ENCODE measurements around the gene SF3B4.
"Not testable (repeated sequence)": the region's sequence is repeated elsewhere in the genome, so short reads cannot be mapped to it uniquely, and the experiment has no call there.

Gene SF3B4, protein sequence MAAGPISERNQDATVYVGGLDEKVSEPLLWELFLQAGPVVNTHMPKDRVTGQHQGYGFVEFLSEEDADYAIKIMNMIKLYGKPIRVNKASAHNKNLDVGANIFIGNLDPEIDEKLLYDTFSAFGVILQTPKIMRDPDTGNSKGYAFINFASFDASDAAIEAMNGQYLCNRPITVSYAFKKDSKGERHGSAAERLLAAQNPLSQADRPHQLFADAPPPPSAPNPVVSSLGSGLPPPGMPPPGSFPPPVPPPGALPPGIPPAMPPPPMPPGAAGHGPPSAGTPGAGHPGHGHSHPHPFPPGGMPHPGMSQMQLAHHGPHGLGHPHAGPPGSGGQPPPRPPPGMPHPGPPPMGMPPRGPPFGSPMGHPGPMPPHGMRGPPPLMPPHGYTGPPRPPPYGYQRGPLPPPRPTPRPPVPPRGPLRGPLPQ

GRCh38 chr1:149927563-149928400 is at the start of gene SF3B4:
SF3B4 (minus strand) TSS chr1:149927803; CDS start chr1:149927759, 44 bp downstream.
- no peak for FAIRE-seq

DNA sequence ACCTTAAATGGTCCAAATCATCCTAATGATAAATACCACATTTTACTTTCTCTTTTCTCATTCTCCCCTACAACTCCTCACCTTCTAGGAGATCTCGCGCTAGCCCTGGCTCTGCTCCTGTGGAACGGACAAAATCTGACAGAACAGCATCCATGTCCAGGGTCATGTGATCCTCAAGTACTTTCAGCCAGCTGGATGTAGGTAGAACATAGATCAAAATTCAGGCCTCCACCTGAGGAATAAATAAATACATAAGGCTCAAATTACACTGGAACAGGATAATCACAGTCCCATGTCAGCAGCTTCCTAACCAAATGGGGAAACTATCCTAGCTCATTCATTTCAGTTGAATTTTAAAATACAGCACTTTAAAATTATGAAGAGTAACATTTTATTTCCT is 49.7 kb upstream of the SF3B4 start:
- FAIRE-seq, result no peak

DNA sequence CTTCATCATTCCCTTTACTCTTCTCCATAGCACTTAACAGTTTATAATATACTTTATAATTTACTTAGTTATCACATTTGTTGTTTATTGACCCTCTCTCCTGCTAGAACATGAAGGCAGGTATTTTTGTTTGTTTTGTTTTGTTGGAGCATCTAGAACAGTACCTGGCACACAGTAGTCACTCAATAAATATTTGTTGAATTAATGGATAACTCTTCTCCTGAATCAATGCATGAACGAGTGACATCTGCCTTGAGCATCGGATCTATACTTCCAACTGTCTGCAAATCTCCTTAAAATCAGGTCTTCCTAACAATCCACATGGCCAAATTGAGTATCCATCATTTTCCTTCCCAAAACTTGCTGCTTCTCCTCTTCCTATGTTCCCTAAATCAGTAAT is 44.9 kb upstream of the SF3B4 start:
- FAIRE-seq, result no peak

DNA sequence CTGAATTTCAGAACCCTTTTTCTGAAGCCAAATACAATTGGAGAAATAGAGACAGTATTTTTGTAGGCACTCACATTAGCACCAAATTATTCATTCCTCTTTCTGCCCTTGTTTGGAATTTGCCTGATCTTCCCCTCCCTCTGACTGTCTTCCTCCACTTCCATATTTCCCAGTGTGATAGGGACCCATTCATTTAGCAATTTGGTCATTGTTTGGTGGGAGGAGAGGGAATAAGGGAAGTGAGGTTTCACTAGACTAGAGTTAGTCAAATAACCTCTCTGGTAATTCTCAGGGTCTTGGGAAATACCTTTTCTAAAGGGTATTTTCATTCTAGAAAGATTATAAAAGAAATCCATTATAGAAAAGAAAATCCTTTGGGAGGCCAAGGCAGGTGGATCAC is 40.0 kb upstream of the SF3B4 start:
- no peak for FAIRE-seq

GRCh38 chr1:149967041-149967440 is 39.4 kb upstream of the SF3B4 start:
- no peak for FAIRE-seq

DNA sequence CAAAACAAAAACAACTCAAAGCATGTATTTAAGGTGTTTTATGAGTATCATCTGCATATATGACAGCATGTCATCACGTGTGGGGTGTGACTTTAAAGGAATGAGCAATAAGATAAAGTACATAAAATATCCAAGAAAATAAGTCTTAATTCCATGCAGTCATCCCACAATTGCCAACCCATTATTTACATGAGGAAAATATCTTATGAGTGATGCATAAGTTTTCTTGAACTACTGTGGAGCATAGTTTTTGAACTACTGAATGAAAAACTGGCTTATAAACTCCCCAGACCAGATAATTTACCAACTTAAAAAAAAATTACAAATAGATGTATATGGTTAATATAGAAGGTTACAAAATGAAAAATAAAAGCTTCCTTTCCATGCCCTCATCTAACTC is 38.8 kb upstream of the SF3B4 start:
- FAIRE-seq, result no peak

GRCh38 chr1:149965440-149965839 is 37.8 kb upstream of the SF3B4 start:
- no peak for FAIRE-seq

- no peak for FAIRE-seq
These were observed 35.8 kb upstream of the SF3B4 start for GRCh38 chr1:149963358-149963757.

DNA sequence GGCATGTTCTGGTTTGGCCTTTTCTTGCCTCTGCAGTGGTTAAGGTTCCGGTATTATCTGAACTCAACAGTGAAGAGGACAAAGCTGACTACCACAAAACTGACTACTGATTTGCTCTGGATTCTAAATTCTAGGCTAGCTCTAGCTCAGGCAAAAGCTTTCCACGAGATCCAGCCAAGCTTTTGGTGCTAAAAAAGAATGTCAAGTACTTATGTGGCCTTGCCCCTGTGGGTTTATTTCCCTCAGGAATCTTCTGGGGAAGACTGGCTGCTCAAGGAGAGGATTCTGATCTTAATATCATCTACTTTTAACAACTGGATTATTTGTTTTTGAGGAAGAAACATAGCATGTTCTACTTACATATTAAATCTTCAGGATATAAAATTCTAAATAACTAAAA is 35.1 kb upstream of the SF3B4 start:
- no peak for FAIRE-seq

DNA sequence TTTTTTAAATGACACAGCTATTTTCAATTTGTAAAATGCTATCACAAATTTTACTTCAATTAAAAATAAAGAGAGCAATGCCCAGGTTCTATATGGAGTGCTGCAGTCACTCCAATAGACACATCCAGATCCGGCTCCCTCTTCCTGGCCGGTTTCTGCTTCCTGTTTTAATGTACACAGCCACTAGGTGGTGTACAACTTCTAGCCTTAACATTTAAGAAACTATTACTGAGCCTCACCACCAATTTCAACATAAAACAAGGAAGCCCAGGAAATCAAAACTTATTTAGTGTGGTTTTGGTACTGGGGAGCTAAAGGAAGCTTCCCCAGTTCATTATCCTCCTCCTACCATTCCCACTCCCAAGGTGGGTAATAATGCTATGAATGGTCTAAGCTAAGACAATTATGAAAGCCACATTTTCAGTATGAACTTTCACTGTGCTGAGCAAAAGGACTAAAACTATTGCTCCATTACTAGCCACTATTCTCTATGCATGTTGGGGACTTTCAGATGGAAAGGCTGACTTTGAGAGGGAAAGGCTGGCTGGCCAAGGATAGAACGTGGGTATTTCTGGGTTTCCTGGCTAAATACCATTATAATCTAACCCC is 34.5 kb upstream of the SF3B4 start:
- no peak for FAIRE-seq

GRCh38 chr1:149957548-149957947 is 29.9 kb upstream of the SF3B4 start:
- not testable (repeated sequence) for FAIRE-seq

- FAIRE-seq, result no peak
These were observed 22.3 kb upstream of the SF3B4 start for GRCh38 chr1:149949911-149950310.

GRCh38 chr1:149945206-149945605 is 17.6 kb upstream of the SF3B4 start:
- no peak for FAIRE-seq

- no peak for FAIRE-seq
These were observed 15.3 kb upstream of the SF3B4 start for GRCh38 chr1:149942885-149943284.

DNA sequence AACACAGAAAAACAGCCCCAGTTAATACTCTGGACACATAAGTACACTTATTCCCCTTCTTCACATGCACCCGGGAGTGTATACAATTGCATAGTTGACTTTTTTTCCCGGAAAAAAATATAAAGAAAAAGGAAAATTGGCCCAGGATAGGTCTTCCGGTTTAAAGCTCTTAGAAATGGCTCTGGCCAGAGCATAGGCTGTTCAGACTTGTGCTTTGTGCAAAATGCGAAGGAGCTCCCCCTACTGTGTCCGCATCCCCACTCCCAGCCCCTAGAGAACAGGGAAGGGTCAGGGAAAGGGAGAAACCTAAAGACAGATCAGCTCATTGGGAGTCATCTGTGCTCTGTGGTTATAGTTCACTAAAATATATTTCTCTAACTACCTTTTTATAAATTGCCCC is 14.6 kb upstream of the SF3B4 start:
- FAIRE-seq, result no peak

DNA sequence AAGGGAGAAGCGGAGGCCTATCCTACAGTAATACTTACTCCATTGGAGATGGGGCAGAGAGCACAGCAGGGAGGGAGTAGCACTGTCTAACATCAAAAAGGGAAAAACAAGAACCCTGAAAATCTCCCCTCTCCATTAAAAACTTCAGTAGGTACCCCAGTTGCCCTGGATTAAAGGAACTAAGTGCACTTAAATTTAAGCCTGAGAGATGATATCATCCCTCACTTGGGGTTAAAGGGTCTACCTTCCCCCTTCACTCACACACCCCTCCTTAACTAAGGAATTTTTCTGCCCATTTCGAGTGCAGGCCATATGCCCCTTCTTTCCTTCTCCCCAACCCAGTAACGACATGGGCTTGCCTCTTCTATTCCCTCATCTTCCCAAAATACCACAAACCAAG is 12.8 kb upstream of the SF3B4 start:
- no peak for FAIRE-seq

DNA sequence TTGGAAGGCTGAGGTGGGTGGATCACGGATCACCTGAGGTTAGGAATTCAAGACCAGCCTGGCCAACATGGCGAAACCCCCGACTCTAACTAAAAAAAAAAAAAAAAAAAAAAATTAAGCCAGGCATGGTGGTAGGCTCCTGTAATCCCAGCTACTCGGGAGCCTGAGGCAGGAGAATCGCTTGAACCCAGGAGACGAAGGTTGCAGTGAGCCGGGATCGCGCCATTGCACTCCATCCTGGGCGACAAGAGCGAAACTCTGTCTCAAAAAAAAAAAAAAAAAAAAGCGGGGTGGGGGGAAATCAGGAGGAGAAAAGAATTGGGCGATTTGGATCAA is 11.0 kb upstream of the SF3B4 start:
- FAIRE-seq, result not testable (repeated sequence)

DNA sequence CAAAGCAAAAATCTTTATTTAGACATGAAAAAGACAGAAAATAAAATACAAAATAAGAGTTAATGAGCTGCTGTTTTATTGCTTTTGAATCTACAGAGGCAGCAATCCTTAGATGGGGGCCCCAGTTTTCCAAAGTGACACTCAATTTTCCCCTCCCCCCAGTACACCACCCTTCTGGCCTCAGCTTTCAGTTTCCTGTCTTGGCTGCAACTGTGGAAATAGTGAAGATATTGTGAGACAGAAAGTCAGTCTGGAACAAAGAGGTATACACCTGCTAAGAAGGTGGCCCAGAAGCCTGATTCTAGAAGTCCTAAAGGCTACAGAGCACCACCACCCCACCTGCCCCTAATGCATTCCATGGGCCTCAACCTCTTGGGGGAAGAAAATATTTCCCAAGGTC is 10.2 kb upstream of the SF3B4 start:
- FAIRE-seq, result no peak

- FAIRE-seq, result no peak
These were observed 9.5 kb upstream of the SF3B4 start for GRCh38 chr1:149936992-149937705.

- FAIRE-seq, result no peak
These were observed 8.8 kb upstream of the SF3B4 start, which contains the start of gene MTMR11 for GRCh38 chr1:149936170-149936991. MTMR11 (minus strand) TSS chr1:149936879; CDS start chr1:149936647, 232 bp downstream.

DNA sequence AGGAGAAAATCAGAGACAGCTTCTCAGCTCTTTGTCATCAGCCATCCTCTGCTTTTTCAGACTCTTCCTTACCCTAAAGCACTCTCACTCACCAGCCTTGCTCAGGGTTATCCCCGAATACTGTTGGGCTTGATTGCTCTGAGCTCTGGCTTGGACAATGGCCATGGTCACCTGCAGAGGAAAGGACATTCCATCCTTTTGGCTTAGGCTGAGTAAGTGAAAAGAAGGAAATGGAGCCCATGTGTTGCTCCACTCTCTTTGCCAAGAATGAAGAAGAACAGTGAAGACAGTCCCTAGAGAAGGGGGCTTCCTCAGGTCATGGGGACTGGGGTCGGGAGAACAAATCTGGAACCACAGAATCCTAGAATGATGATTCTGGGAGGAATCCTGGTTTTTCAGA is 6.8 kb upstream of the SF3B4 start:
- no peak for FAIRE-seq

- FAIRE-seq, result no peak
These were observed 5.6 kb upstream of the SF3B4 start for GRCh38 chr1:149933208-149933607.

Measured in colon (tissue), 2 donors.